ENCODE data around the gene RAP1GAP. TPM values are rescaled to one million over a fixed set of nuclear protein-coding genes. Genes with fewer than 3 reads are reported as not detected.

RAP1GAP gene
- polyA plus RNA-seq, 3 donors: 0.04 TPM; not detected in 2

DNA sequence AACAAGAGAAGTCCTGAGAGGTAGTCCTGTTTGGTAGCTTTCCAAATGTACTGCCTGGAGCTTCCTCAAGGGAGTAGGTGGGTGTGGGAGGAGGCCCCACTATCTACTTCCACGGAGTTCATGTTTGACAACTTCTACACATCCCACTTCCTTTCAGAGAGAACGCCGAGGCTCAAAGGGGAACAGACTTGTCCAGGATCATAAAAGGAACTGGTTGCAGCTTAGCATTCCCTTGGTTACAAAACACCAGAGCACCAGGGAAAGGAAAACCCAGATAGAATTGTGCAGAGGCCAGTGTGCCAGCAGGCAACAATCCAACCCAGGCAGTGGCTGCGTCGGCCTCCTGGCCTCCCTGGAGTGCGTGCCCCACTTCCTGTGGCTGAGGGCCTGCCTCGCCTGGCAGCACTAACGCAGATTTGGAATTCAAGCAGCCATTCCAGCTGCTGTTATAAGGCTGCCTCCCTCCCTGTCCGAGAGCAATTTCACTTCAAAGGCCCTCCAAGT lies 4.2 kb upstream of the RAP1GAP start:
- Histone ChIP-seq H3K9ac (ENCODE audit: insufficient read depth, low read length, poor library complexity, severe bottlenecking) (no peak overlapping the region), H3K4me2 (replicated peaks; ENCODE audit: extremely low read depth, low read length, poor library complexity, severe bottlenecking) (no peak overlapping the region), H3K27me3 (ENCODE audit: control insufficient read depth in 2 of 2, insufficient read depth in 2 of 2, low read length in 2 of 2) (peaks cover 14 to 35% of the 10 kb centered on the region in 2 donors), H3K9me3 (replicated peaks in 1 of 2; ENCODE audit: control insufficient read depth in 1 of 2, insufficient read depth in 1 of 2, low read length in 2 of 2) (peaks cover 0 to 4% of the 10 kb centered on the region in 2 donors), H3K4me3 (replicated peaks in 1 of 3; ENCODE audit: low read depth in 2 of 3, low read length in 3 of 3) (no peak overlapping the region), H3K27ac (ENCODE audit: low read depth in 1 of 2, low read length in 2 of 2) (no peak overlapping the region), H2AFZ (ENCODE audit: insufficient read depth, low read depth, low read length, poor library complexity, severe bottlenecking) (no peak overlapping the region), H3K36me3 (replicated peaks in 1 of 2; ENCODE audit: control insufficient read depth in 1 of 2, insufficient read depth in 2 of 2, low read length in 2 of 2) (peaks cover 6 to 24% of the 10 kb centered on the region in 2 donors), H4K20me1 (ENCODE audit: insufficient read depth, low read length) (peaks cover 31% of the 10 kb centered on the region), H3K4me1 (ENCODE audit: control insufficient read depth in 1 of 2, insufficient read depth in 2 of 2, low read length in 2 of 2) (peaks cover 21 to 25% of the 10 kb centered on the region in 2 donors), H3K79me2 (ENCODE audit: insufficient read depth, low read length) (no peaks in the 10 kb centered on the region)
- H3K27ac Mint-ChIP-seq: peak overlapping the region in 2 of 7 donors; percentile 1 to 18
- H3K27me3 Mint-ChIP-seq (ENCODE audit: low read depth in 3 of 3): peaks cover 31 to 42% (median 32%) of the 10 kb centered on the region in 3 donors
- H3K4me3 Mint-ChIP-seq: no peak overlapping the region
- intact Hi-C loops (cut with micrococcal nuclease): no loop called here
- 3% methylated on average over 7 of the region's 9 CpGs for WGBS (ENCODE audit: insufficient coverage)
- H3K36me3 Mint-ChIP-seq: peaks cover 15 to 24% of the 10 kb centered on the region in 2 donors
- H3K9me3 Mint-ChIP-seq: peaks cover 0 to 5% (median 0%) of the 10 kb centered on the region in 7 donors
- peak; percentile 5 to 25 (median 11) for DNase-seq
- TF ChIP-seq, protein P1, sequence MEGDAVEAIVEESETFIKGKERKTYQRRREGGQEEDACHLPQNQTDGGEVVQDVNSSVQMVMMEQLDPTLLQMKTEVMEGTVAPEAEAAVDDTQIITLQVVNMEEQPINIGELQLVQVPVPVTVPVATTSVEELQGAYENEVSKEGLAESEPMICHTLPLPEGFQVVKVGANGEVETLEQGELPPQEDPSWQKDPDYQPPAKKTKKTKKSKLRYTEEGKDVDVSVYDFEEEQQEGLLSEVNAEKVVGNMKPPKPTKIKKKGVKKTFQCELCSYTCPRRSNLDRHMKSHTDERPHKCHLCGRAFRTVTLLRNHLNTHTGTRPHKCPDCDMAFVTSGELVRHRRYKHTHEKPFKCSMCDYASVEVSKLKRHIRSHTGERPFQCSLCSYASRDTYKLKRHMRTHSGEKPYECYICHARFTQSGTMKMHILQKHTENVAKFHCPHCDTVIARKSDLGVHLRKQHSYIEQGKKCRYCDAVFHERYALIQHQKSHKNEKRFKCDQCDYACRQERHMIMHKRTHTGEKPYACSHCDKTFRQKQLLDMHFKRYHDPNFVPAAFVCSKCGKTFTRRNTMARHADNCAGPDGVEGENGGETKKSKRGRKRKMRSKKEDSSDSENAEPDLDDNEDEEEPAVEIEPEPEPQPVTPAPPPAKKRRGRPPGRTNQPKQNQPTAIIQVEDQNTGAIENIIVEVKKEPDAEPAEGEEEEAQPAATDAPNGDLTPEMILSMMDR (IDR thresholded peaks at IDR 0.05): no peak
- H3K4me1 Mint-ChIP-seq: peaks cover 22% of the 10 kb centered on the region

- Mint-ChIP-seq H3K4me3 (peak overlapping the region in 1 of 2 donors; percentile 3), H3K9me3 (peaks cover 0 to 5% (median 0%) of the 10 kb centered on the region in 7 donors), H3K4me1 (peaks cover 22% of the 10 kb centered on the region), H3K36me3 (peaks cover 9 to 17% of the 10 kb centered on the region in 2 donors), H3K27ac (no peak overlapping the region), H3K27me3 (ENCODE audit: low read depth in 3 of 3) (peaks cover 37 to 49% (median 39%) of the 10 kb centered on the region in 3 donors)
- WGBS (ENCODE audit: insufficient coverage): 82% methylated on average over 2 of the region's 10 CpGs
- peaks cover 0 to 6% of the 10 kb centered on the region in 2 donors for H3K9me3 ChIP-seq (replicated peaks in 1 of 2; ENCODE audit: control insufficient read depth in 1 of 2, insufficient read depth in 1 of 2, low read length in 2 of 2)
- TF ChIP-seq, protein P1 (IDR thresholded peaks at IDR 0.05): no peak
- H3K27me3 ChIP-seq (ENCODE audit: control insufficient read depth in 2 of 2, insufficient read depth in 2 of 2, low read length in 2 of 2): peaks cover 18 to 41% of the 10 kb centered on the region in 2 donors
- no peak overlapping the region for H2AFZ ChIP-seq (ENCODE audit: insufficient read depth, low read depth, low read length, poor library complexity, severe bottlenecking)
- peaks cover 1 to 18% of the 10 kb centered on the region in 2 donors for H3K36me3 ChIP-seq (replicated peaks in 1 of 2; ENCODE audit: control insufficient read depth in 1 of 2, insufficient read depth in 2 of 2, low read length in 2 of 2)
- intact Hi-C loops (cut with micrococcal nuclease): no loop called here
- H4K20me1 ChIP-seq (ENCODE audit: insufficient read depth, low read length): peaks cover 31% of the 10 kb centered on the region
- no peak overlapping the region for H3K27ac ChIP-seq (ENCODE audit: low read depth in 1 of 2, low read length in 2 of 2)
- H3K4me2 ChIP-seq (replicated peaks; ENCODE audit: extremely low read depth, low read length, poor library complexity, severe bottlenecking): no peak overlapping the region
- H3K4me1 ChIP-seq (ENCODE audit: control insufficient read depth in 1 of 2, insufficient read depth in 2 of 2, low read length in 2 of 2): peaks cover 21 to 25% of the 10 kb centered on the region in 2 donors
- H3K79me2 ChIP-seq (ENCODE audit: insufficient read depth, low read length): no peaks in the 10 kb centered on the region
- no peak for DNase-seq
- no peak overlapping the region for H3K4me3 ChIP-seq (replicated peaks in 1 of 3; ENCODE audit: low read depth in 2 of 3, low read length in 3 of 3)
- no peak overlapping the region for H3K9ac ChIP-seq (ENCODE audit: insufficient read depth, low read length, poor library complexity, severe bottlenecking)
Measured at GRCh38 chr1:21672478-21673276, 3.5 kb upstream of the RAP1GAP start.
